ENCODE measurements around the gene SLC16A14.

- TF ChIP-seq RAD21 (conservative IDR thresholded peaks at IDR 0.05) (no peak), MXI1 (conservative IDR thresholded peaks at IDR 0.05; ENCODE audit: poor library complexity, severe bottlenecking) (no peak), EZH2 (IDR thresholded peaks at IDR 0.05; ENCODE audit: borderline replicate concordance, insufficient read depth, low read length, poor library complexity, severe bottlenecking) (no peak), EP300 (conservative IDR thresholded peaks at IDR 0.05; ENCODE audit: poor library complexity, severe bottlenecking) (no peak), TAF1 (IDR thresholded peaks at IDR 0.05; ENCODE audit: low read depth) (no peak), REST (IDR thresholded peaks at IDR 0.05; ENCODE audit: borderline replicate concordance) (no peak)
- TF ChIP-seq, protein P1, sequence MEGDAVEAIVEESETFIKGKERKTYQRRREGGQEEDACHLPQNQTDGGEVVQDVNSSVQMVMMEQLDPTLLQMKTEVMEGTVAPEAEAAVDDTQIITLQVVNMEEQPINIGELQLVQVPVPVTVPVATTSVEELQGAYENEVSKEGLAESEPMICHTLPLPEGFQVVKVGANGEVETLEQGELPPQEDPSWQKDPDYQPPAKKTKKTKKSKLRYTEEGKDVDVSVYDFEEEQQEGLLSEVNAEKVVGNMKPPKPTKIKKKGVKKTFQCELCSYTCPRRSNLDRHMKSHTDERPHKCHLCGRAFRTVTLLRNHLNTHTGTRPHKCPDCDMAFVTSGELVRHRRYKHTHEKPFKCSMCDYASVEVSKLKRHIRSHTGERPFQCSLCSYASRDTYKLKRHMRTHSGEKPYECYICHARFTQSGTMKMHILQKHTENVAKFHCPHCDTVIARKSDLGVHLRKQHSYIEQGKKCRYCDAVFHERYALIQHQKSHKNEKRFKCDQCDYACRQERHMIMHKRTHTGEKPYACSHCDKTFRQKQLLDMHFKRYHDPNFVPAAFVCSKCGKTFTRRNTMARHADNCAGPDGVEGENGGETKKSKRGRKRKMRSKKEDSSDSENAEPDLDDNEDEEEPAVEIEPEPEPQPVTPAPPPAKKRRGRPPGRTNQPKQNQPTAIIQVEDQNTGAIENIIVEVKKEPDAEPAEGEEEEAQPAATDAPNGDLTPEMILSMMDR (IDR thresholded peaks at IDR 0.05; ENCODE audit: poor library complexity, severe bottlenecking): no peak
Measured at GRCh38 chr2:230042195-230042594, 26.5 kb downstream of the SLC16A14 start.
